ENCODE data around the gene HDAC7. TPM values are rescaled to one million over a fixed set of nuclear protein-coding genes. Genes with fewer than 3 reads are reported as not detected.

HDAC7 gene
- total RNA-seq, 1 experiment from 2014 or later = 44.2 TPM

DNA sequence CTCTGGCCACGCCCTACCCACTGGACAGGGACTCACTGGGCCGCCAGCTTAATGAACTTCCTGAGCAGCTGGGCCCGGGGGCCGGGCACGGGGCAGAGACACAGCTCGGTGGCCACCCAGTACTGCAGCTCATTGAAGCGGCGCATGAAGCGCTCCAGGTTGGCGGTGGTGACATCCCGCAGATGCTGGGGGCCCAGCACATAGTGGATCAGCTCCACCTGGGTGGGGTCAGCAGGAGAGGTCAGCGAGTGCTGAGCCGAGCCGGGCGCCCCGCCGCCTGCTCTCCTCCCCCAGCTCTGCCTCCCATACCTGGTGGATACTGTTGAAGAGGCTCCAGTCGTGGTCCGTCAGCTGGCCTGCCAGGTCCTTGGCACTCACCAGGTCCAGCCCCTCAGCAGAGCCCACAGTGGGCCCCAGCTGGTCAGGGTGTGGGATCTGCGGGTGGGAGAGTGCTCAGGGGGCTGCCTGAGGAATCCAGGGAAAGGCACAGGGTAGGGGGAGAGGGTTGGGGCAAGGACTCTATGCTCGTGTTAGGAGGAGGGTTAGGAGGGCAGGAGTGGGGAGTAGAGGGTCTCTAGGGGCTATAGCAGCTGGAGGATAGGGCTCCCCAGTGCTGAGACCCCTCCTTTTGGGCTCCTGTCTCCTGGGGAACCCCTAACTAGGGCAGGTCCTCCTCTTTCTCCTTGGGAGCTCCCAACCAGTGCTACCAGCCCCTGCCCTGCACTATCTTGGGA lies 78.9 kb downstream of the HDAC7 start:
- Histone ChIP-seq H3K36me3 (ENCODE audit: low read depth, low read length) (no peaks in the 10 kb centered on the region), H2AFZ (ENCODE audit: low read length) (no peak overlapping the region), H4K20me1 (ENCODE audit: low read length) (no peaks in the 10 kb centered on the region), H3F3A (ENCODE audit: low read length, unreplicated experiment) (no peaks in the 10 kb centered on the region), H3K9me3 (ENCODE audit: low read length) (no peaks in the 10 kb centered on the region), H3K27me3 (ENCODE audit: low read length) (no peaks in the 10 kb centered on the region), H3K4me2 (ENCODE audit: low read length) (no peak overlapping the region), H3K9ac (ENCODE audit: low read length) (no peak overlapping the region), H3K9me2 (replicated peaks; ENCODE audit: low read length) (no peaks in the 10 kb centered on the region), H3K27ac (ENCODE audit: low read length) (no peak overlapping the region), H3K4me1 (ENCODE audit: insufficient read depth, low read length) (peaks cover 13% of the 10 kb centered on the region; the same call in 1 of the 2 replicates), H3K4me3 (ENCODE audit: low read length) (no peak overlapping the region), H3K79me2 (ENCODE audit: low read length) (no peaks in the 10 kb centered on the region)
- intact Hi-C loops (cut with micrococcal nuclease) = no loop called here
- DNase-seq = no peak
- ChIA-PET POLR2A (ENCODE audit: unreplicated experiment) (interaction anchor here (0.6 to 1.2 kb wide), 2 partner anchors 35 to 41 kb away, joined by 4 read pairs; no protein-coding TSS in a partner anchor), CTCF (interaction anchor here (0.6 to 1.8 kb wide), 4 partner anchors 29 to 98 kb away, joined by 3 to 9 read pairs (median 6); no protein-coding TSS in a partner anchor)
- no peak for ATAC-seq
- no TSS peak for BruUV-seq (replicated peaks)
- no peak for TF ChIP-seq EZH2phosphoT487 (IDR thresholded peaks at IDR 0.05; ENCODE audit: borderline replicate concordance, low read length)
- TF ChIP-seq, protein P1, sequence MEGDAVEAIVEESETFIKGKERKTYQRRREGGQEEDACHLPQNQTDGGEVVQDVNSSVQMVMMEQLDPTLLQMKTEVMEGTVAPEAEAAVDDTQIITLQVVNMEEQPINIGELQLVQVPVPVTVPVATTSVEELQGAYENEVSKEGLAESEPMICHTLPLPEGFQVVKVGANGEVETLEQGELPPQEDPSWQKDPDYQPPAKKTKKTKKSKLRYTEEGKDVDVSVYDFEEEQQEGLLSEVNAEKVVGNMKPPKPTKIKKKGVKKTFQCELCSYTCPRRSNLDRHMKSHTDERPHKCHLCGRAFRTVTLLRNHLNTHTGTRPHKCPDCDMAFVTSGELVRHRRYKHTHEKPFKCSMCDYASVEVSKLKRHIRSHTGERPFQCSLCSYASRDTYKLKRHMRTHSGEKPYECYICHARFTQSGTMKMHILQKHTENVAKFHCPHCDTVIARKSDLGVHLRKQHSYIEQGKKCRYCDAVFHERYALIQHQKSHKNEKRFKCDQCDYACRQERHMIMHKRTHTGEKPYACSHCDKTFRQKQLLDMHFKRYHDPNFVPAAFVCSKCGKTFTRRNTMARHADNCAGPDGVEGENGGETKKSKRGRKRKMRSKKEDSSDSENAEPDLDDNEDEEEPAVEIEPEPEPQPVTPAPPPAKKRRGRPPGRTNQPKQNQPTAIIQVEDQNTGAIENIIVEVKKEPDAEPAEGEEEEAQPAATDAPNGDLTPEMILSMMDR (conservative IDR thresholded peaks at IDR 0.05; ENCODE audit: low read depth, low read length) = no peak
- no peak for TF ChIP-seq EZH2 (IDR thresholded peaks at IDR 0.05; ENCODE audit: low read length, unreplicated experiment)

DNA sequence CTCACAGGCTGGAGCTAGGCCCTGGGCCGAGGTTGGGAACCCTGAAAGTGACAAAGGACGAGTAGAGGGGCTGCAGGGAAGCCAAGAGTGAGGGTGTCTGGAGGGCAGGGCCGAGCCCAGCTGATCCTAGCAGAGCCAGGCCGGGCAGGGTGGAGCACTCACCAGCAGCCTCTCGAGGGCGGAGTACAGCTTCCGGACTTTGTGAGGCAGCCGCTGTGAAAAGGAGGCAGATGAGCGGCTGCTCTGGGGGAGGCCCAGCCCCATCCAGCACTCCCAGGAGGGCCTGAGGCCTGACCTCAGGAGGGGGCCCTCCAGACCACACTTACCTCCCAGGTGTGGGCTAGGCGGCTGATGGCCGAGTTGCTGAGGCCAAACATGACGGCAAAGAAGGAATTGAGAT lies 79.7 kb downstream of the HDAC7 start:
- DNase-seq (no peak), ATAC-seq (no peak)
- H3K36me3 ChIP-seq (ENCODE audit: low read depth, low read length) = no peaks in the 10 kb centered on the region
- no peaks in the 10 kb centered on the region for H3F3A ChIP-seq (ENCODE audit: low read length, unreplicated experiment)
- ChIA-PET CTCF (interaction anchor here (0.5 to 1.8 kb wide), 3 partner anchors 38 to 99 kb away, joined by 3 to 5 read pairs (median 4); no protein-coding TSS in a partner anchor), POLR2A (ENCODE audit: unreplicated experiment) (no interaction called here)
- peaks cover 13% of the 10 kb centered on the region; the same call in 1 of the 2 replicates for H3K4me1 ChIP-seq (ENCODE audit: insufficient read depth, low read length)
- H3K79me2 ChIP-seq (ENCODE audit: low read length) = no peaks in the 10 kb centered on the region
- no peaks in the 10 kb centered on the region for H4K20me1 ChIP-seq (ENCODE audit: low read length)
- intact Hi-C loops (cut with micrococcal nuclease) = no loop called here
- no peak overlapping the region for H3K4me2 ChIP-seq (ENCODE audit: low read length)
- H3K9me2 ChIP-seq (replicated peaks; ENCODE audit: low read length) = no peaks in the 10 kb centered on the region
- no peak overlapping the region for H2AFZ ChIP-seq (ENCODE audit: low read length)
- H3K4me3 ChIP-seq (ENCODE audit: low read length) = no peak overlapping the region
- H3K9ac ChIP-seq (ENCODE audit: low read length) = no peak overlapping the region
- no peaks in the 10 kb centered on the region for H3K27me3 ChIP-seq (ENCODE audit: low read length)
- TF ChIP-seq, protein P1 (conservative IDR thresholded peaks at IDR 0.05; ENCODE audit: low read depth, low read length) = no peak
- TF ChIP-seq EZH2phosphoT487 (IDR thresholded peaks at IDR 0.05; ENCODE audit: borderline replicate concordance, low read length) = no peak
- TF ChIP-seq EZH2 (IDR thresholded peaks at IDR 0.05; ENCODE audit: low read length, unreplicated experiment) = no peak
- BruUV-seq (replicated peaks) = no TSS peak
- no peak overlapping the region for H3K27ac ChIP-seq (ENCODE audit: low read length)
- H3K9me3 ChIP-seq (ENCODE audit: low read length) = no peaks in the 10 kb centered on the region

DNA sequence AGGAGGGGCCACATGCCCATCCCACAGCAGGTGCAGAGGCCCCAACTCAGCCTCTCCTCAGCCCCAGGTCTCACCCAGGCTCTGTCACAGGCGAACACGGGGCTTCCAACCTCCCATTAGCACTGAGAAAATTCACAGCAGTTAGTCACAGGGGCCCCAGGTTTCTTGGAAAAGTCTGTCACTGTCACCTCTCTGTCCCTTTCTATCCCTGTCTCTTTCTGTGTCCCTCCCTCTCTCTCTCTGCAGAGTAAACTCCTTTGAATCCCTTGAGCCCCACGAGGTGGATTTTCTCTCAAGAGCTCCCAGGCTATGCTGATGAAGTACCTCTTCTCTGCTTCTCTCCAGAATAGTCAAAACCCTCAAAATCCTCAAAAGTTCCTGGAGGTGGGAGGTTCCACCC lies 80.4 kb downstream of the HDAC7 start:
- Histone ChIP-seq H3K9me3 (ENCODE audit: low read length) (no peaks in the 10 kb centered on the region), H3K36me3 (ENCODE audit: low read depth, low read length) (no peaks in the 10 kb centered on the region), H3K79me2 (ENCODE audit: low read length) (no peaks in the 10 kb centered on the region), H3K9ac (ENCODE audit: low read length) (no peak overlapping the region), H3F3A (ENCODE audit: low read length, unreplicated experiment) (no peaks in the 10 kb centered on the region), H4K20me1 (ENCODE audit: low read length) (no peaks in the 10 kb centered on the region), H3K4me3 (ENCODE audit: low read length) (no peak overlapping the region), H3K27me3 (ENCODE audit: low read length) (no peaks in the 10 kb centered on the region), H2AFZ (ENCODE audit: low read length) (no peak overlapping the region), H3K27ac (ENCODE audit: low read length) (no peak overlapping the region), H3K4me1 (ENCODE audit: insufficient read depth, low read length) (peaks cover 13% of the 10 kb centered on the region; the same call in 1 of the 2 replicates), H3K4me2 (ENCODE audit: low read length) (no peak overlapping the region), H3K9me2 (replicated peaks; ENCODE audit: low read length) (no peaks in the 10 kb centered on the region)
- TF ChIP-seq EZH2 (IDR thresholded peaks at IDR 0.05; ENCODE audit: low read length, unreplicated experiment) (no peak), EZH2phosphoT487 (IDR thresholded peaks at IDR 0.05; ENCODE audit: borderline replicate concordance, low read length) (no peak)
- intact Hi-C loops (cut with micrococcal nuclease) = no loop called here
- ChIA-PET POLR2A (ENCODE audit: unreplicated experiment) (no interaction called here), CTCF (no interaction called here)
- no TSS peak for BruUV-seq (replicated peaks)
- ATAC-seq = no peak
- DNase-seq = no peak

Data from PC-3 (cell line).